IgD-negative memory B cell (primary cell): ENCODE data around the gene SERBP1. TPM values are rescaled to one million over a fixed set of nuclear protein-coding genes. Genes with fewer than 3 reads are reported as not detected.
"Not testable (repeated sequence)": the region's sequence is repeated elsewhere in the genome, so short reads cannot be mapped to it uniquely, and the experiment has no call there.

Source experiments
- H3K27ac Mint-ChIP-seq, 3 donors: one replicate each; pipeline ENCODE4 v1.8.0; 2020 to 2022; ENCODE audit warnings: mild to moderate bottlenecking in 3 of 3, mixed read lengths in 3 of 3, moderate library complexity in 1 of 3
- H3K27me3 Mint-ChIP-seq: one replicate; pipeline ENCODE4 v1.8.0; 2021; ENCODE audit warnings: mixed read lengths
- H3K36me3 Mint-ChIP-seq: one replicate; pipeline ENCODE4 v1.8.0; 2020; ENCODE audit warnings: mild to moderate bottlenecking, mixed read lengths
- H3K4me1 Mint-ChIP-seq, 3 donors: one replicate each; pipeline ENCODE4 v1.8.0; 2020 to 2022; ENCODE audit warnings: mixed read lengths in 3 of 3, mild to moderate bottlenecking in 1 of 3
- H3K4me3 Mint-ChIP-seq, 4 donors: one replicate each; pipeline ENCODE4 v1.8.0; 2020 to 2022; ENCODE audit warnings: mild to moderate bottlenecking in 4 of 4, mixed read lengths in 4 of 4, moderate library complexity in 3 of 4
- H3K9me3 Mint-ChIP-seq, 3 donors: one replicate each; pipeline ENCODE4 v1.8.0; 2020 to 2021; ENCODE audit warnings: mixed read lengths in 3 of 3, mild to moderate bottlenecking in 1 of 3
- polyA plus RNA-seq: library from polyadenylated mRNA; unstranded; fragments of 300-500 nt; fragmentation: Illumina TruSeq; gene quantifications from one replicate; pipeline ENCODE4 v1.2.3, GENCODE V29; 2021

SERBP1 gene
- polyA plus RNA-seq, 1 donor from 2014 or later: 117 TPM

GRCh38 chr1:67404212-67404620 is 26.0 kb downstream of the SERBP1 start:
- Mint-ChIP-seq H3K27me3 (no peaks in the 10 kb centered on the region), H3K4me1 (peaks cover 0 to 8% (median 3%) of the 10 kb centered on the region in 3 donors), H3K9me3 (no peaks in the 10 kb centered on the region), H3K36me3 (peaks cover 4% of the 10 kb centered on the region), H3K4me3 (no peak overlapping the region), H3K27ac (peak overlapping the region in 1 of 3 donors; percentile 27)

GRCh38 chr1:67401443-67401842 is 28.8 kb downstream of the SERBP1 start:
- Mint-ChIP-seq H3K27me3 (no peaks in the 10 kb centered on the region), H3K9me3 (peaks cover 0 to 1% (median 0%) of the 10 kb centered on the region in 3 donors), H3K4me3 (no peak overlapping the region), H3K27ac (no peak overlapping the region), H3K4me1 (peaks cover 0 to 4% (median 0%) of the 10 kb centered on the region in 3 donors), H3K36me3 (peaks cover 6% of the 10 kb centered on the region)

- H3K9me3 Mint-ChIP-seq, H3K27ac Mint-ChIP-seq, H3K36me3 Mint-ChIP-seq, H3K4me1 Mint-ChIP-seq, H3K4me3 Mint-ChIP-seq, H3K27me3 Mint-ChIP-seq: not testable (repeated sequence)
Measured at GRCh38 chr1:67400029-67400786, 30.0 kb downstream of the SERBP1 start.

GRCh38 chr1:67399199-67399993 is 30.8 kb downstream of the SERBP1 start:
- H3K4me1 Mint-ChIP-seq: peaks cover 0 to 4% (median 0%) of the 10 kb centered on the region in 3 donors
- no peak overlapping the region for H3K4me3 Mint-ChIP-seq
- H3K9me3 Mint-ChIP-seq: peaks cover 0 to 1% (median 0%) of the 10 kb centered on the region in 3 donors

DNA sequence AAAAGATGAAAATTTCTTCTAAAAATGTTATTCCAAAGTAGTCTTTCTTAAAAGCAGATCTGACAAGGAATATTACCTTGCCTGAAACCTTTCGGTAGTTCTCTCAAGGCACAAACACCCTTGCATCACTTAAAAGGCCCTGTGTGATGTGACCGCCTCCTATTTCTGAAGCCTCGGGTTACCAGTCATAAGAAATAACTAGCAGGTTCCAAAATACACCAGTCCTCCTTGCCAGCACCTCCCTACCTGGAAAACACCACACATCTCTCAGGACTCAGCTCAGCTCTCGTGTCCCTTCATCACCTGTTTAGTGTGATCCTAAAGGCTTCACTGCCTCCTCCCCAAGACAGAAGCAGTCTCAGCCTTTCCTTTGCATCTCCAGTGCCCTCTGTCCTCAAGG is 35.7 kb downstream of the SERBP1 start:
- no peaks in the 10 kb centered on the region for H3K27me3 Mint-ChIP-seq
- peaks cover 0 to 1% (median 0%) of the 10 kb centered on the region in 3 donors for H3K9me3 Mint-ChIP-seq
- peak overlapping the region in 1 of 3 donors; percentile 16 for H3K27ac Mint-ChIP-seq
- no peaks in the 10 kb centered on the region for H3K4me1 Mint-ChIP-seq
- peaks cover 4% of the 10 kb centered on the region for H3K36me3 Mint-ChIP-seq
- no peak overlapping the region for H3K4me3 Mint-ChIP-seq

More at GRCh38 chr1:67399199-67399993, 30.8 kb downstream of the SERBP1 start:
- H3K27me3 Mint-ChIP-seq: no peaks in the 10 kb centered on the region
- no peak overlapping the region for H3K27ac Mint-ChIP-seq
- peaks cover 6% of the 10 kb centered on the region for H3K36me3 Mint-ChIP-seq

DNA sequence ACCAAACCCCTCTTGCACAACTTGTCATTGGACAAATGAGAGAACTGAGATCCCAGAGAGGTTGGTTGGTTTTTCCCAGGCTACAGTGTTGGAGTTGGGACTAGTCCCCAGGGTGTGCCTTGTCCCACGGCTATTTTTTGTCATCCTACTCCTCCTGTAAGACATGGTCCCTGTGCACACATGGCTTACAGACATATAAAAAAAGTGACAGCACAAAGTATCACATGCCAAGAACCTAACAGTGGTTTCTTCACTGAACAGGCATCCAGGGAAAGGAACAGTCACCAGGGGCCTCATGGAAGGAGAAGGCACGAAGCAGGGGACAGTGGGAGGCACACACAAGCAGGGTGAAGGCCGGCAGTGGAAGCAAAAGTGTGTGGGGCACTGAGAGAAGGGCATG is 36.5 kb downstream of the SERBP1 start:
- peaks cover 4% of the 10 kb centered on the region for H3K36me3 Mint-ChIP-seq
- peaks cover 0 to 1% (median 0%) of the 10 kb centered on the region in 3 donors for H3K9me3 Mint-ChIP-seq
- H3K4me1 Mint-ChIP-seq: no peaks in the 10 kb centered on the region
- H3K27me3 Mint-ChIP-seq: no peaks in the 10 kb centered on the region
- H3K4me3 Mint-ChIP-seq: no peak overlapping the region
- no peak overlapping the region for H3K27ac Mint-ChIP-seq

DNA sequence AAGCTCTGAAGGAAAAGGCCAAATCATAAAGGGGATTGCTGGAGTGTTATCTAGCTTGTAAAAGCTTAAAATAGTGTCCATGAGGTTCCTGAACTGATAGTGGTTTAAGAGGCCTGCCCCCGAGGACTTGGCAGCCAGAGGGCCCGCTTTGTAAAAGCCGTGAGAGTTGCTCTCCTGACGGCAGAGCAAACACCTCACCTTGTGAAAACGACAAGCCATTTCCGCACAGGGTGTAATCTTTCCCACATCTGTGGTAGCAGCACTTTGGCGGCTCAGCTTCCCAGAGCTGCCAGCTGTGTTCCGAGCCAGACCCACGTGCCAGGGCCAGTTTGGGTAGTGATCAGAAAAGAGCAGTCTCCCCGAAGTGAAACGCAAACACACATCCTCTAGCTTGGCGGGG is 37.0 kb downstream of the SERBP1 start:
- H3K36me3 Mint-ChIP-seq: peaks cover 4% of the 10 kb centered on the region
- no peak overlapping the region for H3K27ac Mint-ChIP-seq
- no peak overlapping the region for H3K4me3 Mint-ChIP-seq

GRCh38 chr1:67390041-67390887 is 39.9 kb downstream of the SERBP1 start:
- Mint-ChIP-seq H3K27ac (peak overlapping the region in 1 of 3 donors; percentile 30), H3K36me3 (peaks cover 1% of the 10 kb centered on the region), H3K4me1 (no peaks in the 10 kb centered on the region), H3K9me3 (peaks cover 0 to 5% (median 2%) of the 10 kb centered on the region in 3 donors), H3K4me3 (no peak overlapping the region), H3K27me3 (no peaks in the 10 kb centered on the region)

More for the DNA sequence above, 37.0 kb downstream of the SERBP1 start:
- Mint-ChIP-seq H3K27me3 (no peaks in the 10 kb centered on the region), H3K4me1 (no peaks in the 10 kb centered on the region), H3K9me3 (peaks cover 0 to 1% (median 0%) of the 10 kb centered on the region in 3 donors)

DNA sequence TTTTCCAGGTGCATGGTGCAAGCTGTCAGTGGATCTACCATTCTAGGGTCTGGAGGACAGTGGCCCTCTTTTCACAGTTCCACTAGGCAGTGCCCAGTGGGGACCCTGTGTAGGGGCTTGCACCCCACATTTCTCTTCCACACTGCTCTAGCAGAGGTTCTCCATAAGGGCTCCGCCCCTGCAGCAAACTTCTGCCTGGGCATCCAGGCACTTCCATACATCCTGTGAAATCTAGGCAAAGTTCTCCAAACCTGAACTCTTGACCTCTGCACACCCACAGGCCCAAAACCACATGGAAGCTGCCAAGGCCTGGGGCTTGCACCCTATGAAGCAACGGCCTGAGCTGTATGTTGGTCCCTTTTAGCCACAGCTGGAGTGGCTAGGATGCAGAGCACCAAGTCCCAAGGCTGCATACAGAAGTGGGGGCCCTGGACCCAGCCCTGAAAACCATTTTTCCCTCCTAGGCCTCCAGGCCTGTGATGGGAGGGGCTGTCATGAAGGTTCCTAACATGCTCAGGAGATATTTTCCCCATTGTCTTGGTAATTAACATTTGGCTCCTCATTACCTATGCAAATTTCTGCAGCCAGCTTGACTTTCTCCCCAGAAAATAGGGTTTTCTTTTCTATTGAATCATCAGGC is 46.1 kb downstream of the SERBP1 start:
- H3K4me3 Mint-ChIP-seq: no peak overlapping the region
- peaks cover 11% of the 10 kb centered on the region for H3K36me3 Mint-ChIP-seq
- no peak overlapping the region for H3K27ac Mint-ChIP-seq
- H3K9me3 Mint-ChIP-seq: peaks cover 6 to 30% (median 16%) of the 10 kb centered on the region in 3 donors
- H3K4me1 Mint-ChIP-seq: no peaks in the 10 kb centered on the region
- H3K27me3 Mint-ChIP-seq: no peaks in the 10 kb centered on the region

DNA sequence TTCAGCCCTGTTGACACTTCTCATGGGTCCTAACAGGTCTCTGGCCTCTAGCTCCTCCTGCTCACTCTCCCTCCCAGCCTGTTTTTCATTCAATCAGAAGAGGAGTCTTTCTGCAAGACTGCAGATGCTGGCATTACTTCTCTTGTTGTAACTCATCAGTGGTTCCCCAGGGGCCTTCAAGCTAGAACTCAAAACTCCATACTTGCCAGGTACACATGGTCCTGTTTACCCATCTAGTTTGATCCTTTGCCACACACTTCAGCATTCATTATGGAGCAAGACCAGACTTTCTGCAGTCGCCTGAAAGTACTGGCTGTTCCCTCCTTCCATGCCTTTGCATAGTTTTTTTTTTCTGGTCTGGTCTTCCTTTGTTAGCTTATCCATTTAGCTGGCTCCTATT is 47.9 kb downstream of the SERBP1 start:
- Mint-ChIP-seq H3K27ac (no peak overlapping the region), H3K36me3 (peaks cover 11% of the 10 kb centered on the region), H3K9me3 (peaks cover 6 to 30% (median 16%) of the 10 kb centered on the region in 3 donors), H3K4me1 (no peaks in the 10 kb centered on the region), H3K27me3 (no peaks in the 10 kb centered on the region), H3K4me3 (no peak overlapping the region)

DNA sequence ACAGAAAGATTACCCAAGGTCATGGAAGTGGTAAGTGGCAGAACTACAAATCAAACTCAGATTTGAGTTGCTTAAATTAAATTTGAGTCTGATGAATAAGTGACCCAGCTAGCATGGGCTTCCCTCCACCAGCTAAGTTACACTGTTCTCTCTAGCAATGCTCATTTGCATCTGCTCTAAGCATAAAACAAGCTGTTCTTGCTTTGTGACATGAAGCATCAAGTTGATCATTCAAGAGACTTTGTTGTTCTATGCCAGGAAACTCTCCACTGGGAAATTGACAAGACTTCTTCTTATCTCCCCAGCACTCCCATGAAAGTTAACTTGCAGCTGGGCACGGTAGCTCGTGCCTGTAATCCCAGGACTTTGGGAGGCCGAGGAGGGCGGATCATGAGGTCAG is 49.0 kb downstream of the SERBP1 start:
- H3K36me3 Mint-ChIP-seq: peaks cover 10% of the 10 kb centered on the region
- no peak overlapping the region for H3K4me3 Mint-ChIP-seq
- no peaks in the 10 kb centered on the region for H3K4me1 Mint-ChIP-seq
- peaks cover 4 to 30% (median 16%) of the 10 kb centered on the region in 3 donors for H3K9me3 Mint-ChIP-seq
- no peak overlapping the region for H3K27ac Mint-ChIP-seq
- no peaks in the 10 kb centered on the region for H3K27me3 Mint-ChIP-seq

- H3K9me3 Mint-ChIP-seq: no peaks in the 10 kb centered on the region
- no peak overlapping the region for H3K27ac Mint-ChIP-seq
- no peaks in the 10 kb centered on the region for H3K27me3 Mint-ChIP-seq
- H3K4me3 Mint-ChIP-seq: no peak overlapping the region
- peaks cover 6% of the 10 kb centered on the region for H3K36me3 Mint-ChIP-seq
- H3K4me1 Mint-ChIP-seq: no peaks in the 10 kb centered on the region
Measured at GRCh38 chr1:67377253-67377652, 52.9 kb downstream of the SERBP1 start.

DNA sequence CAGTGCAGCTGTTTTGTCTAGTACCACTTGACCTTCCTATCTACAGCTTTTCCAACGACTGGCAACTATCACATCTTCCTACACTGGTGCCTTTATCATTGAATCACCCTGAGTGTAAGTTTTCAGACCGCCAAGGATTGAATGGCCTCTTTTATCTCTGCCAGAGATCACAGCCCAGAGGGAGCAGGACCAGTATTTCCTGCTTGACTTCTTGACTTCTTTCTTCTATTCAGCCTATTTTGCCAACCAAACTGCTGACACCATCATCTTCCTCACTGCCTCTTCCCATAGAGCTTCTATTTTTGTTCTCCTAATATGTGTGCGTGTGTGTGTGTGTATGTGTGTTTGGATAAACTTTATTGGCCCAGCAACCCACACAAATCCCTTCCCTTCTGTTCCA is 53.8 kb downstream of the SERBP1 start:
- H3K36me3 Mint-ChIP-seq: peaks cover 6% of the 10 kb centered on the region
- no peak overlapping the region for H3K4me3 Mint-ChIP-seq
- H3K9me3 Mint-ChIP-seq: no peaks in the 10 kb centered on the region
- no peaks in the 10 kb centered on the region for H3K4me1 Mint-ChIP-seq
- H3K27me3 Mint-ChIP-seq: no peaks in the 10 kb centered on the region
- no peak overlapping the region for H3K27ac Mint-ChIP-seq

- H3K27ac Mint-ChIP-seq: no peak overlapping the region
- H3K4me1 Mint-ChIP-seq: no peaks in the 10 kb centered on the region
- H3K9me3 Mint-ChIP-seq: no peaks in the 10 kb centered on the region
- H3K27me3 Mint-ChIP-seq: no peaks in the 10 kb centered on the region
- no peak overlapping the region for H3K4me3 Mint-ChIP-seq
- no peaks in the 10 kb centered on the region for H3K36me3 Mint-ChIP-seq
Measured at GRCh38 chr1:67372898-67373297, 57.3 kb downstream of the SERBP1 start.
